GM19043 (cell line): Measurements from ENCODE around the gene ANO9.
A peak's percentile ranks its signal among the peaks of the same experiment; 100 is the strongest.

Experiments used
- ATAC-seq: cut with Tn5 transposase; IDR thresholded peaks from one replicate; pipeline ENCODE4 v1.9.1; 2021; ENCODE audit warnings: low read depth; ENCODE audit not compliant: unreplicated experiment

Gene ANO9

GRCh38 chr11:441418-442274 is at the start of gene ANO9:
Gene ANO9, minus strand, starts transcription at chr11:442011. Its CDS starts 85 bp downstream, at chr11:441926.
- peak; percentile 79 for ATAC-seq

DNA sequence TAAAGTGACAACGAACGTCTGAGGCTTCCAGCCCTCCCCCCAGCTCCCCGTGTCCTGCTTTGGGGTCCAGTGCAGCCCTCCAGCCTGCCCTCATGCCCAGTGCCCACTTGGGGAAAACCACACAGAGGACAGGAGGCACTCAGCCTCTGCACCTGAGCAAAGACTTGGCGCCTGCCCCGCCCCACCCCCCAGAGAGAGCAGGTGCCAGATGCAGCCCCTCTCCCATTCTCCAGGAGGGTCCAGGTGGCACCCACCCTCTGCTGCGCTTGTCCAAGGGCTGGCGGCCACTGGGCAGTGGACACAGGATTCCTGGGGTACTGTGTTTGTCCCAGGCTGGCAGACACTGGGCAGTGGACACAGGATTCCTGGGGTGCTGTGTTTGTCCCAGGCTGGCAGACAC is 49.5 kb upstream of the ANO9 start:
- no peak for ATAC-seq

DNA sequence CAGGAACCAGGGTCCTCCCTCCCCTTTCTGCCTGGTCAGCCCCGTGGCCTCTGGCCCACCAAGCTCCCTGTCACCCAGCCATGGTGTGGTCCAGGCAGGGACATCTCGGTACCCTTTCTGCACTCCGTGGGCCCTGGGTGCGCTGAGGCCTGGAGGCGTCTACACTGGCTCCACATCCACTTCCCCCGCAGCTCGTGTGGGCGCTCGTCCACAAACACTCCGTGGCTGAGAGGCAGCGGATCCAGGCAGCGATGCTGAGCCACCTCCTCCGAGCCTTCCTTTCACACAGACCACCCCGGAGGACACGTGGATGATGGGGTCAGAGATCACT is 49.1 kb upstream of the ANO9 start:
- ATAC-seq = no peak

DNA sequence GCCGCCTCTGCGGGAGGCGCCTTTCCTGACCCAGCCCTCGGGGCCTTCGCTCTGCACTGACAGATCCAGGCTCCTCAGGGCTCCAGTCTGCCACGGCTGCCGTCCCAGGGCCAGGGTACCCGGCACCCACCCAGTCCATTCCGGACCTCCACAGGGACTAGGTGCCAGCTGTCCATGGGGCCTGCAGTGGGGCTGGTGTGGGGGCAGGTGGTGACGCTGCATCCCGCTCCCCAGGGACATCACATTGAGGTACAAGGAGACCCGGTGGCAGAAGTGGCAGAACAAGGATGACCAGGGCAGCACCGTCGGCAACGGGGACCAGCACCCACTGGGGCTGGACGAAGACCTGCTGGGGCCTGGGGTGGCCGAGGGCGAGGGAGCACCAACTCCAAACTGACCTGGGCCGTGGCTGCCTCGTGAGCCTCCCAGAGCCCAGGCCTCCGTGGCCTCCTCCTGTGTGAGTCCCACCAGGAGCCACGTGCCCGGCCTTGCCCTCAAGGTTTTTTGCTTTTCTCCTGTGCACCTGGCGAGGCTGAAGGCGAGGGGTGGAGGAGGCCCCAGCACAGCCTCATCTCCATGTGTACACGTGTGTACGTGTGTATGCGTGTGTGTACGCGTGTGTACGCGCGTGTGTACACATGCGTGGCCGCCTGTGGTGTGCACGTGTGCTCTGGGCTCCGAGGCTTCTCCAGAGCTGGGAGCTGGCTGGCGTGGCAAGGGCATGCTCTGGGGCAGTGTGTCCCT is 48.5 kb upstream of the ANO9 start:
- ATAC-seq = no peak

- no peak for ATAC-seq
Observed at GRCh38 chr11:489610-490185, 47.9 kb upstream of the ANO9 start.

DNA sequence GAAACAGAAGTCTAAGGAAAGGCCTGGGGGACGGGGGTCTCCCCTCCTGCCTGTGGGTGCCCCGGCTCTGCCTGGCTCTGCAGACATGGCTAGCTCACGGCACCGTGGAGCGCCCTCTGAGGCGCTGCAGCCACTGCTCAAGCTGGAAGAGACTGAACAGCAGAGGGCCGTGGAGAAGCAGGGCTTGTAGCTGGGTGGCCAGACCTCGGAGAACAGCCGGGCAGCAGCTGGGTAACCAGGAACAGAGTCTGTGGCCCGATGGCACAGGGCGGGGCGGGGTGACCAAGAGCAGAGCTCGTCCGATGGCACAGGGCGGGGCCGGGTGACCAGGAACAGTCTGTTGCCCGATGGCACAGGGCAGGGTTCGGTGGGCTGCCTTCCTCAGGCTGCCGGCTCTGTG is 47.2 kb upstream of the ANO9 start:
- no peak for ATAC-seq

DNA sequence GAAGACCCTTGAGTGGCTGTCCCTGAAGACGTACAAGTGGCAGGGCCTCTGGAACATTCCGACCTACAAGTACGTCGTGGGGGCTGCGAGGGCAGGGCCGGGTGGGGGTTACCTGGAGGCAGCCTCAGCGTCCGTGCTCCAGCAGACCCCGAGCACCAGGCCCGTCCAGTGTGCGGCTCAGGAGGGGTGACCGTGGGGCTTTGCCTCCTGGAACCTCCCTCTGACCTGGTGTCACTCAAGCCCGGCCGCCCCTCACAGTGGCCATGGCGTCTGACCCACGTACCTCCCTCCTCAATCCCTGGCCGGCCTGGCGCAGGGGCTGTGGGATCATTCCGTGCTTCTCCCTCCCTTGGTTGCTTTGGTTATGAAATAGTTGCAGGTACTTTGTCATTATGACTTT is 46.8 kb upstream of the ANO9 start:
- ATAC-seq = no peak

DNA sequence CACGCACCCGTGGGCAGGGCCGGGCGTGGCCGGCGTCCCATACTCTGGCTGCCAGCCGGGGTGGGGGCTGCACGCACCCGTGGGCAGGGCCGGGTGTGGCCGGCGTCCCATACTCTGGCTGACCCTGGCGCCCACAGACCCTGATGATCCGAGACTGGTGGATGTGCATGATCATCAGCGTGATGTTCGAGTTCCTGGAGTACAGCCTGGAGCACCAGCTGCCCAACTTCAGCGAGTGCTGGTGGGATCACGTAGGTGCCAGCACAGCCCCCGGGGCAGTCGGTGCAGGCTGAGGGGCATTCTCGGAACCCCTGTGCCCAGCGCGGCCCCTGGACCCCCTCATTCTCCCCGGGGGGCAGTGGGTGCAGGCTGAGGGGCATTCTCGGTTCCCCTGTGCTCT is 46.3 kb upstream of the ANO9 start:
- ATAC-seq = no peak

DNA sequence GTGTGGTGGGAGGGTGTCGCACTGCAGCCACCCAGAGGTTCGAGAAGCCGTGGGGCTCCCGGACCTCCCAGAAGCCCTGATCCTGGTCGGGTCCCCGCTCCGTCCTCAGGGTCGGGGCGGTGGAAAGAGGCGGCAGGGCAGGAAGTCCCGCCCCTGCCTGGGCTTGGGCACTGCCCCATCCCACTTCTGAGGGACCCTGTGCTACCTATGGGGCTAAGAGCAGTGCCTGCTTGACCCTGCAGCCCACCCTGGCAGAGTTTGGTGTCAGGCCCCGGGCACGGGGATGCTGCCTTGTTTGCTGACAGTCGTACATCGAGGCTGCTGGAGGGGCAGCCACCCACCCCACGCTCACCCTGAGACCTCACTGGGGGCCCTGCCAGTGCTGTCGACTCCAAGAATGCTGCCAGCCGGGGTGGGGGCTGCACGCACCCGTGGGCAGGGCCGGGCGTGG is 45.8 kb upstream of the ANO9 start:
- no peak for ATAC-seq

- ATAC-seq = no peak
Observed at GRCh38 chr11:486189-486588, 44.4 kb upstream of the ANO9 start.

DNA sequence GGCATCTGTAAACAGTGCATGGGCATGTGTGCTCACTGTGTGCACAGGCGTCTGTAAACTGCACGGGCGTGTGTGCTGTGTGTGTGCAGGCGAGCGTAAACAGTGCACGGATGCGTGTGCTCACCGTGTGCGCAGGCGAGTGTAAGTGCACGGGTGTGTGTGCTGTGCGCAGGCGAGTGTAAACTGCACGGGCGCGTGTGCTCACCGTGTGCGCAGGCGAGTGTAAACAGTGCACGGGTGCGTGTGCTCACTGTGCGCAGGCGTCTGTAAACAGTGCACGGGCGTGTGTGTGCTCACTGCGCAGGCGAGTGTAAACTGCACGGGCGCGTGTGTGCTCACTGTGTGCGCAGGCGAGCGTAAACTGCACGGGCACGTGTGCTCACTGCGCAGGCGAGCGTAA is 42.8 kb upstream of the ANO9 start:
- ATAC-seq = no peak

- no peak for ATAC-seq
Observed at GRCh38 chr11:479311-479710, 37.5 kb upstream of the ANO9 start.

- no peak for ATAC-seq
Observed at GRCh38 chr11:477052-477715, 35.4 kb upstream of the ANO9 start.

GRCh38 chr11:476416-476815 is 34.6 kb upstream of the ANO9 start:
- ATAC-seq = no peak

DNA sequence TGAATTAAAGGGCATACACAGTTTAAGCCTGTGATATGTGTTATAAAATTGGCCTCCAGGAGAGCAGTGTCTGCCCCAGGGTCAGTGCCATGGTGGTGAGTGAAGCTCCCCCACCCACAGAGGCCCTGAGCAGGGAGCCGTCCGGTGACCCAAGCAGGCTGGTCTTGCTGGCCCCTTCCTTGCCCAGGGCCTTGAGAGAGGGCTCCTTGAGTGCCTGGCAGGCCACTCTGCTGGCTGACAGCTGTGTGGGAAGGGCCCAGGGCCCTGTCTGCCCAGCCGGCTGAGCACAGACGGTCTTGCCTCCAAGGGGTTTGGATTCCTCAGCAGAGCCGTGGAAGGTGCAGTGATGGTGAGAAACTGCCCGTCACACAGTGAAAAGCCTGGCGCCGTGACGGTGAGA is 34.1 kb upstream of the ANO9 start:
- no peak for ATAC-seq

DNA sequence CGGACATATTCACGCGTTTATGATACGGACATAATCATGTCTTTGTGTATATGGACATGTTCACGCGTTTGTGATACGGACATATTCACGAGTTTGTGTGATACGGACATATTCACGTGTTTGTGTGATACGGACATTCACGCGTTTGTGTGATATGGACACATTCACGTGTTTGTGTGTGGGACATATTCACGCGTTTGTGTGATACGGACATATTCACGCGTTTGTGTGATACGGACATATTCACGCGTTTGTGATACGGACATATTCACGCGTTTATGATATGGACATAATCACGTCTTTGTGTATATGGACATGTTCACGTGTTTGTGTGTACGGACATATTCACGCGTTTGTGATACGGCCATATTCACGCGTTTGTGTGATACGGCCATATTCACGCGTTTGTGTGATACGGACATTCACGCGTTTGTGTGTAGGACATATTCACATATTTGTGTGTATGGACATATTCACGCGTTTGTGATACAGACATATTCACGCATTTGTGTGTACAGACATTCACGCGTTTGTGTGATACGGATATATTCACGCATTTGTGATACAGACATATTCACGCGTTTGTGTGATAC is 33.2 kb upstream of the ANO9 start:
- ATAC-seq = no peak

DNA sequence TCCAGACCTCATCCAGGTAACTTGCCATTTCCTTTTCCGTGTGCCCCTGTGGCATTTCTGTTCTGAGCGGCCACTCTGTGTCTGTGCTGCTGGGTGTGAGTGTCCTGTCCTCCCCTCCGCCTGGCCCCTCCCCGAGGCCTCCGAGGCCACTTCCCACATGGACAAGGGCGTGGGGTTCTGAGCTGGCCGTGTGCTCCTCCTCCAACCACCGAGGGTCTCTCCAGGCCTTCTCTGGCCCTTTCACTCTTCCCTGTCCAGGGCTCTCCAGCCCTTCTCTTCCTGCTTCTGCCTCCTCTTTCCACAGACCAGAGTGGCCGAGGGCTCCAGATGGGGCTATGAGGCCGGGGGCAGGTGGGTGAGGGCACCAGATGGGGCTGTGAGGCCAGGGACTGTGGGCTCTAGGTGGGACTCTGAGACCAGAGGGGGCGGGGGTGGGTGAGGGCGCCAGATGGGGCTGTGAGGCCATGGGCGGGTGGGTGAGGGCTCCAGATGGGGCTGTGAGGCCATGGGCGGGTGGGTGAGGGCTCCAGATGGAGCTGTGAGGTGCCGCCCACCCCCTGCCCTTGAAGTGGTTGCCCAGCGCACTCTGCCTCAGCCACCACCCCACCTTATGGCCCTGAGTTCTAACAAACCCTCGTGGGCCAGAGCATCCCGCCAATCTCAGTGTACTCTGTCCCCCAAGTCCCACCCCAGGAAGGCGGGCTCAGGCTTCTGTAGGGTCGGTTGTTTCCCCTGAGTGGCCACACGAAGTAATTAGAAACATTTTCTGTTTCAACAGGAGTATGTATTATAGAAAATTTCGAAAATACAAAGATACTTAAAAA is 32.4 kb upstream of the ANO9 start:
- no peak for ATAC-seq

DNA sequence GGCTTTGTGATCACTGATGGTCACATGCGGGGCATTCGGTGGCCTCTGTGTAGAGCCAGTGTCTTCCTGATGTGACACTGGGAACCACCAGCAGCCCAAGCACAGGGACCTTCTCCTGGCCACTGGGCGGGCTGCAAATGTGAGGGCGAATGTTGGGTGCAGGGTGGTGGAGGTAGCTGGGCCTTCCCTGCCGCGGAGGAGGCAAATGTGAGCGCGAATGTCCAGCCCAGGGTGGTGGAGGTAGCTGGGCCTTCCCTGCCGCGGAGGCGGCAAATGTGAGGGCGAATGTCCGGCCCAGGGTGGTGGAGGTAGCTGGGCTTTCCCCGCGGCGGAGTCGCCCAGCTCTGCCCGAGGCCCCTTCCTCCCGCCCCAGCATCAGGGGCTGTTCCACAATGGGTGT is 31.6 kb upstream of the ANO9 start:
- no peak for ATAC-seq

GRCh38 chr11:472816-473215 is 31.0 kb upstream of the ANO9 start:
- no peak for ATAC-seq

- ATAC-seq = no peak
Observed at GRCh38 chr11:472272-472671, 30.5 kb upstream of the ANO9 start.
